Parathyroid adenoma (tissue), 2 donors: Measurements from ENCODE around the gene IFI27L1.

Experiments used
- H2AFZ ChIP-seq: fragments of 300-600 bp; sonication (generic); one replicate; pipeline ENCODE4 v1.7.0; 2017; ENCODE audit warnings: antibody characterized with exemption, mild to moderate bottlenecking
- H3K27ac ChIP-seq: fragments of 300-600 bp; sonication (generic); one replicate; pipeline ENCODE4 v1.7.0; 2017
- H3K27me3 ChIP-seq: fragments of 300-600 bp; sonication (generic); one replicate; pipeline ENCODE4 v1.7.0; 2017; ENCODE audit warnings: low read length; ENCODE audit not compliant: control insufficient read depth, insufficient read depth
- H3K36me3 ChIP-seq: fragments of 300-600 bp; sonication (generic); one replicate; pipeline ENCODE4 v1.7.0; 2017; ENCODE audit warnings: low read length; ENCODE audit not compliant: control insufficient read depth, insufficient read depth
- H3K4me1 ChIP-seq: fragments of 300-600 bp; sonication (generic); one replicate; pipeline ENCODE4 v1.7.0; 2017; ENCODE audit warnings: control low read depth
- H3K4me2 ChIP-seq: fragments of 300-600 bp; sonication (generic); one replicate; pipeline ENCODE4 v1.7.0; 2017; ENCODE audit warnings: low read length
- H3K4me3 ChIP-seq: fragments of 300-600 bp; sonication (generic); one replicate; pipeline ENCODE4 v1.7.0; 2017; ENCODE audit warnings: low read depth, low read length
- H3K79me2 ChIP-seq: fragments of 300-600 bp; sonication (generic); one replicate; pipeline ENCODE4 v1.7.0; 2017; ENCODE audit warnings: control low read depth
- H3K9ac ChIP-seq: fragments of 300-600 bp; sonication (generic); one replicate; pipeline ENCODE4 v1.7.0; 2017; ENCODE audit warnings: mild to moderate bottlenecking
- H3K9me3 ChIP-seq: fragments of 300-600 bp; sonication (generic); one replicate; pipeline ENCODE4 v1.7.0; 2017; ENCODE audit warnings: low read length; ENCODE audit not compliant: control insufficient read depth
- CTCF ChIP-seq: fragments of 300-600 bp; sonication (generic); IDR thresholded peaks from one replicate; pipeline ENCODE4 v1.7.0; 2017; ENCODE audit warnings: antibody characterized with exemption, mild to moderate bottlenecking
- donor health status: primary hyperparathyroidism.

Gene IFI27L1

GRCh38 chr14:94132285-94132887, 51.3 kb downstream of the IFI27L1 start:
- no peak overlapping the region for H3K4me2 ChIP-seq
- no peaks in the 10 kb centered on the region for H3K4me1 ChIP-seq
- H3K27me3 ChIP-seq: no peaks in the 10 kb centered on the region
- no peaks in the 10 kb centered on the region for H3K79me2 ChIP-seq
- no peak overlapping the region for H3K4me3 ChIP-seq
- H2AFZ ChIP-seq: no peak overlapping the region
- H3K36me3 ChIP-seq: no peaks in the 10 kb centered on the region
- no peaks in the 10 kb centered on the region for H3K9me3 ChIP-seq
- no peak overlapping the region for H3K9ac ChIP-seq
- peak; percentile 83 for TF ChIP-seq CTCF
- H3K27ac ChIP-seq: no peak overlapping the region

- no peak overlapping the region for H3K9ac ChIP-seq
- no peak overlapping the region for H3K4me3 ChIP-seq
- TF ChIP-seq CTCF: no peak
- no peak overlapping the region for H3K27ac ChIP-seq
- no peaks in the 10 kb centered on the region for H3K27me3 ChIP-seq
- no peak overlapping the region for H2AFZ ChIP-seq
- no peaks in the 10 kb centered on the region for H3K9me3 ChIP-seq
- H3K79me2 ChIP-seq: no peaks in the 10 kb centered on the region
- no peaks in the 10 kb centered on the region for H3K36me3 ChIP-seq
- H3K4me1 ChIP-seq: no peaks in the 10 kb centered on the region
- H3K4me2 ChIP-seq: no peak overlapping the region
These were observed 54.4 kb downstream of the IFI27L1 start for GRCh38 chr14:94135476-94135875.

- Histone ChIP-seq H3K79me2 (no peaks in the 10 kb centered on the region), H3K4me2 (no peak overlapping the region), H2AFZ (peak overlapping the region; percentile 56), H3K9ac (no peak overlapping the region), H3K9me3 (no peaks in the 10 kb centered on the region), H3K27ac (no peak overlapping the region), H3K27me3 (no peaks in the 10 kb centered on the region), H3K4me1 (no peaks in the 10 kb centered on the region), H3K4me3 (no peak overlapping the region), H3K36me3 (no peaks in the 10 kb centered on the region)
- TF ChIP-seq CTCF: peak; percentile 99
These were observed 55.6 kb downstream of the IFI27L1 start for GRCh38 chr14:94136575-94137331.

- no peaks in the 10 kb centered on the region for H3K9me3 ChIP-seq
- H2AFZ ChIP-seq: no peak overlapping the region
- H3K27me3 ChIP-seq: no peaks in the 10 kb centered on the region
- no peaks in the 10 kb centered on the region for H3K36me3 ChIP-seq
- no peaks in the 10 kb centered on the region for H3K4me1 ChIP-seq
- no peaks in the 10 kb centered on the region for H3K79me2 ChIP-seq
- no peak for TF ChIP-seq CTCF
- H3K4me3 ChIP-seq: no peak overlapping the region
- no peak overlapping the region for H3K4me2 ChIP-seq
- H3K9ac ChIP-seq: no peak overlapping the region
- no peak overlapping the region for H3K27ac ChIP-seq
These were observed 57.1 kb downstream of the IFI27L1 start for GRCh38 chr14:94138251-94138650.

GRCh38 chr14:94139006-94139405, 57.9 kb downstream of the IFI27L1 start:
- no peaks in the 10 kb centered on the region for H3K27me3 ChIP-seq
- no peak overlapping the region for H3K9ac ChIP-seq
- no peaks in the 10 kb centered on the region for H3K4me1 ChIP-seq
- H3K27ac ChIP-seq: no peak overlapping the region
- H3K79me2 ChIP-seq: no peaks in the 10 kb centered on the region
- TF ChIP-seq CTCF: no peak
- H3K4me3 ChIP-seq: no peak overlapping the region
- no peaks in the 10 kb centered on the region for H3K36me3 ChIP-seq
- H3K9me3 ChIP-seq: no peaks in the 10 kb centered on the region
- no peak overlapping the region for H3K4me2 ChIP-seq
- H2AFZ ChIP-seq: no peak overlapping the region
